Natural killer cell (primary cell): Measurements from ENCODE around the gene DPYD. TPM values are rescaled to one million over a fixed set of nuclear protein-coding genes. Genes with fewer than 3 reads are reported as not detected.

Experiments
- ATAC-seq, 3 donors: fragments of 150-1000 bp in 2 of 3; fragments of 200-7000 bp in 1 of 3; cut with Tn5 transposase; 1 replicate in 1 of 3; 2 replicates in 2 of 3; pipeline ENCODE4 v1.10.0; 2021; ENCODE audit warnings: mild to moderate bottlenecking in 2 of 3, moderate library complexity in 2 of 3
- DNase-seq, 2 donors: peaks; one replicate each; pipeline versions ENCODE4 v3.0.0 to v3.0.0-alpha.2; 2013 to 2021; ENCODE audit warnings: mixed read lengths in 1 of 2
- H3K27ac ChIP-seq: one replicate; pipeline ENCODE4 v1.5.1; 2013; ENCODE audit warnings: mild to moderate bottlenecking, low read length
- H3K27me3 ChIP-seq: one replicate; pipeline ENCODE4 v1.6.1; 2013; ENCODE audit warnings: low read length; ENCODE audit not compliant: control insufficient read depth, insufficient read depth
- H3K36me3 ChIP-seq: one replicate; pipeline ENCODE4 v1.6.1; 2013; ENCODE audit warnings: low read length; ENCODE audit not compliant: control insufficient read depth, insufficient read depth
- H3K4me1 ChIP-seq: one replicate; pipeline ENCODE4 v1.6.1; 2013; ENCODE audit warnings: low read length; ENCODE audit not compliant: control insufficient read depth, insufficient read depth
- H3K4me3 ChIP-seq: one replicate; pipeline ENCODE4 v1.5.1; 2013; ENCODE audit warnings: low read length
- H3K9me3 ChIP-seq: one replicate; pipeline ENCODE4 v1.6.1; 2013; ENCODE audit warnings: low read length; ENCODE audit not compliant: control insufficient read depth, insufficient read depth
- H3K27ac Mint-ChIP-seq, 2 donors: one replicate each; pipeline ENCODE4 v1.8.0; 2022; ENCODE audit warnings: mild to moderate bottlenecking in 2 of 2, mixed read lengths in 2 of 2, moderate library complexity in 1 of 2
- H3K27me3 Mint-ChIP-seq, 2 donors: one replicate each; pipeline ENCODE4 v1.8.0; 2022; ENCODE audit warnings: low read depth in 2 of 2, mixed read lengths in 2 of 2
- H3K36me3 Mint-ChIP-seq: one replicate; pipeline ENCODE4 v1.8.0; 2022; ENCODE audit warnings: mixed read lengths
- H3K4me1 Mint-ChIP-seq, 2 donors: one replicate each; pipeline ENCODE4 v1.8.0; 2022; ENCODE audit warnings: mixed read lengths in 2 of 2
- H3K4me3 Mint-ChIP-seq: one replicate; pipeline ENCODE4 v1.8.0; 2022; ENCODE audit warnings: mild to moderate bottlenecking, moderate library complexity, mixed read lengths
- H3K9me3 Mint-ChIP-seq, 2 donors: one replicate each; pipeline ENCODE4 v1.8.0; 2022; ENCODE audit warnings: mixed read lengths in 2 of 2
- WGBS: methylation state at CpG from one replicate; pipeline ENCODE4 v1.1.7; 2013; ENCODE audit warnings: missing lambda C conversion rate; ENCODE audit not compliant: insufficient coverage; 5-methylcytosine and 5-hydroxymethylcytosine counted together
- intact Hi-C: fragments of 100-400 bp; cut with micrococcal nuclease; formaldehyde crosslinking; loops from one replicate; pipeline ENCODE4 v1.14.2; 2022
- total RNA-seq, 4 donors: library from RNA; stranded (reverse); fragments of 120-200 nt in 1 of 4; gene quantifications; one replicate each; pipeline versions ENCODE4 v1.2.3 to v1.2.4, GENCODE V29; 2013 to 2022
- TF ChIP-seq, protein P1 (sequence below): fragments of 200-600 bp; IDR thresholded peaks from one replicate; pipeline ENCODE4 v1.8.0; 2022; ENCODE audit warnings: antibody characterized with exemption

DPYD gene
- total RNA-seq, 3 donors from 2014 or later (not counting 1 experiment from before 2014, with no cell fraction given): 56.6 to 66.7 (median 56.9) TPM

DNA sequence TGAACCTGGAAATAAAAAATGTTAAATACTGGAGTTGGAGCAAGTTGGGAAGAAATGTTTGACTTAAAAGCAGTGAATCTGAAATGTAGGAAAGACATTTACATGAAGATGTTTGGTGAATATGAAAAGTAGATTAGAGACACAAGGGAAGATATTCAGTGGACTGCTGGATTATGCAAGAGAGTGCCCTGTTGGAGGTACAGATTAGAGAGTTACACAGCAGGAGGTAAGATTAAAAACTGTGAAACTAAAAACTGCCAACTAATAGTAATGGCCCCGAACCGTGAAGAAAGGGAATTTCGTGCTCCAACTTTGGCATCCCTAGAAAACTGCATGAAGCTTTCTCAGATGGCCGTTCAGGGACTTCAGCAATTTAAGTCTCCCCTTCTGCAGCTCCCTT, 375.4 kb downstream of the DPYD start:
- Histone ChIP-seq H3K9me3 (no peaks in the 10 kb centered on the region), H3K4me3 (no peak overlapping the region), H3K4me1 (no peaks in the 10 kb centered on the region), H3K36me3 (peaks cover 5% of the 10 kb centered on the region), H3K27ac (no peak overlapping the region), H3K27me3 (no peaks in the 10 kb centered on the region)
- intact Hi-C loops: no loop called here
- TF ChIP-seq, protein P1, sequence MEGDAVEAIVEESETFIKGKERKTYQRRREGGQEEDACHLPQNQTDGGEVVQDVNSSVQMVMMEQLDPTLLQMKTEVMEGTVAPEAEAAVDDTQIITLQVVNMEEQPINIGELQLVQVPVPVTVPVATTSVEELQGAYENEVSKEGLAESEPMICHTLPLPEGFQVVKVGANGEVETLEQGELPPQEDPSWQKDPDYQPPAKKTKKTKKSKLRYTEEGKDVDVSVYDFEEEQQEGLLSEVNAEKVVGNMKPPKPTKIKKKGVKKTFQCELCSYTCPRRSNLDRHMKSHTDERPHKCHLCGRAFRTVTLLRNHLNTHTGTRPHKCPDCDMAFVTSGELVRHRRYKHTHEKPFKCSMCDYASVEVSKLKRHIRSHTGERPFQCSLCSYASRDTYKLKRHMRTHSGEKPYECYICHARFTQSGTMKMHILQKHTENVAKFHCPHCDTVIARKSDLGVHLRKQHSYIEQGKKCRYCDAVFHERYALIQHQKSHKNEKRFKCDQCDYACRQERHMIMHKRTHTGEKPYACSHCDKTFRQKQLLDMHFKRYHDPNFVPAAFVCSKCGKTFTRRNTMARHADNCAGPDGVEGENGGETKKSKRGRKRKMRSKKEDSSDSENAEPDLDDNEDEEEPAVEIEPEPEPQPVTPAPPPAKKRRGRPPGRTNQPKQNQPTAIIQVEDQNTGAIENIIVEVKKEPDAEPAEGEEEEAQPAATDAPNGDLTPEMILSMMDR: no peak
- Mint-ChIP-seq H3K4me3 (no peak overlapping the region), H3K27me3 (no peaks in the 10 kb centered on the region), H3K36me3 (no peaks in the 10 kb centered on the region), H3K27ac (no peak overlapping the region), H3K4me1 (peaks cover 0 to 5% of the 10 kb centered on the region in 2 donors), H3K9me3 (no peaks in the 10 kb centered on the region)
- 84% methylated on average over 4 of the region's 4 CpGs for WGBS
- DNase-seq: no peak
- ATAC-seq: no peak

DNA sequence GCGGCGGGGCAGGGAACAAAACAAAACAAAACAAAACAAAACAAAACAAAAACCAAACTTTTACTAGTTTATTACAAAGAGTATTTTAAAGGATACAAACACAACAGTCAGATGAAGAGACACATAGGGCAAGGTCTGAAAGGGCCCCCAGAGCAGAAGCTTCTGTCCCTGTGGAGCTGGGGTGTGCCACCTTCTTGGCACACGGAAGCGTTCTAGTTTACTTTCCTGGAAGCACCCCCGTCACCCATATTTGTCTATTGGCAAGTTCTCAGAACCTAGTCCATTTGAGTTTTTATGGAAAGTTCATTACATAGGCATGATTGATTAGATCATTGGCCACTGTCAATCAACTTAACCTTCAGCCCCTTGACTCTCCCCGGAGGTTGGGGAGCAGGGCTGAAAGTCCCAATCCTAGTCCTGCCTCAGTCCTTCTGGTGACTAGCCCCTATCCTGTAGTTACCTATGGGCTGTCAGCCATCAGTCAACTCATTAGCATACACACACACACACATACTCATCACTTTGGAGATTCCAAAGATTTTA, 380.4 kb downstream of the DPYD start:
- Histone ChIP-seq H3K4me1 (no peaks in the 10 kb centered on the region), H3K27ac (no peak overlapping the region), H3K9me3 (no peaks in the 10 kb centered on the region), H3K27me3 (no peaks in the 10 kb centered on the region), H3K4me3 (no peak overlapping the region), H3K36me3 (no peaks in the 10 kb centered on the region)
- intact Hi-C loops: no loop called here
- DNase-seq (no peak), ATAC-seq (no peak)
- H3K27ac Mint-ChIP-seq: no peak overlapping the region
- H3K27me3 Mint-ChIP-seq: no peaks in the 10 kb centered on the region
- TF ChIP-seq, protein P1: no peak
- no peak overlapping the region for H3K4me3 Mint-ChIP-seq
- 100% methylated on average over 4 of the region's 6 CpGs for WGBS
- H3K36me3 Mint-ChIP-seq: no peaks in the 10 kb centered on the region
- no peaks in the 10 kb centered on the region for H3K9me3 Mint-ChIP-seq
- H3K4me1 Mint-ChIP-seq: peaks cover 5% of the 10 kb centered on the region in 2 donors

DNA sequence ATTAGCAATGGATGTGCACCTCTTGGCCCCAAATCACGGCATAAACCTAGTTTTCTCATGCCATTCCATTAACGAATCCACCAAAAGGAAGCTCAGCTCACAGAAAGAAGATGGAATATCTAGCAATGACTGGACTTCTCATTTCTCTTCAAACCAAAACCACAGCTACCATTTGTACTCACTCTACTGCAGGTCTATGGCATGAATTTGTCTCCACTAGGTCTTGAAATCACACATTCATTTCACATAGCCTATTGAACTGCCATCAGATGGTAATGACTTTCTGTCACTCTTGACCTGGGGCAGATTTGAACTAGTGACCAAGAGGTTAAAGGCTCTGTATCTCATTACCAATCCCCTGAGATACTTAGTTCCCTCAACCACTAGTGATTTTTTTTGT, 382.7 kb downstream of the DPYD start:
- no peaks in the 10 kb centered on the region for H3K27me3 Mint-ChIP-seq
- no peak overlapping the region for H3K27ac Mint-ChIP-seq
- H3K4me1 Mint-ChIP-seq: peaks cover 0 to 5% of the 10 kb centered on the region in 2 donors
- no peaks in the 10 kb centered on the region for H3K27me3 ChIP-seq
- H3K4me3 ChIP-seq: no peak overlapping the region
- WGBS: 98% methylated on average over 2 of the region's 2 CpGs
- H3K4me3 Mint-ChIP-seq: no peak overlapping the region
- DNase-seq (no peak), ATAC-seq (no peak)
- H3K27ac ChIP-seq: no peak overlapping the region
- no peaks in the 10 kb centered on the region for H3K4me1 ChIP-seq
- no peaks in the 10 kb centered on the region for H3K9me3 Mint-ChIP-seq
- no peaks in the 10 kb centered on the region for H3K36me3 ChIP-seq
- TF ChIP-seq, protein P1: no peak
- intact Hi-C loops: no loop called here
- H3K9me3 ChIP-seq: no peaks in the 10 kb centered on the region
- H3K36me3 Mint-ChIP-seq: no peaks in the 10 kb centered on the region

DNA sequence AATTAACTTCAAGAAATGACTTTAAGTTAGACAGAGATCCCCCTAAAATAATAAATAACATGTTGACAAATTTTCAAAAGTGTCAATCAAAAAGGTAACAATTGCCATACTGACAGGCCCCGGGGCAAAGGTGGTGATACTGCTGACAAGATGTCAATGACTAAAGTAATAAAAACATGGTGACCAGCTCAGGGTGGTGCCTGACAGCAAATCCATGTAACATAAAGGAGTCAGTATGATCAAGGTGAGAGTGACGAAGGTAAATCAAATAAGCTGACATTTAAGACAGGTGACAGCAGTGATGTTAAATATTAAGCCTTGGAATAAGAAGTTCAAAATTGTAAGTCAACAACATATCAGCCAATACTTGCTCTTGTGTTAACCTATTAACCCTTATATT, 387.5 kb downstream of the DPYD start:
- H3K27me3 ChIP-seq: no peaks in the 10 kb centered on the region
- H3K4me3 ChIP-seq: no peak overlapping the region
- H3K9me3 ChIP-seq: no peaks in the 10 kb centered on the region
- ATAC-seq (no peak), DNase-seq (no peak)
- Mint-ChIP-seq H3K27me3 (no peaks in the 10 kb centered on the region), H3K4me3 (no peak overlapping the region), H3K4me1 (peaks cover 0 to 4% of the 10 kb centered on the region in 2 donors), H3K36me3 (no peaks in the 10 kb centered on the region), H3K27ac (no peak overlapping the region), H3K9me3 (no peaks in the 10 kb centered on the region)
- TF ChIP-seq, protein P1: no peak
- no peaks in the 10 kb centered on the region for H3K4me1 ChIP-seq
- no peak overlapping the region for H3K27ac ChIP-seq
- intact Hi-C loops: no loop called here
- H3K36me3 ChIP-seq: no peaks in the 10 kb centered on the region
- WGBS: 100% methylated on average over 2 of the region's 2 CpGs
